Hippocampal formation (tissue), 2 donors: ENCODE data around the gene CASP1.

ENCODE experiments used
- DNase-seq, 2 donors: peaks; one replicate each; lab custom pipeline; 2025; lab: John Stamatoyannopoulos, UW

CASP1 gene

GRCh38 chr11:104984808-104985207, 50.1 kb downstream of the CASP1 start:
- no peak for DNase-seq

DNA sequence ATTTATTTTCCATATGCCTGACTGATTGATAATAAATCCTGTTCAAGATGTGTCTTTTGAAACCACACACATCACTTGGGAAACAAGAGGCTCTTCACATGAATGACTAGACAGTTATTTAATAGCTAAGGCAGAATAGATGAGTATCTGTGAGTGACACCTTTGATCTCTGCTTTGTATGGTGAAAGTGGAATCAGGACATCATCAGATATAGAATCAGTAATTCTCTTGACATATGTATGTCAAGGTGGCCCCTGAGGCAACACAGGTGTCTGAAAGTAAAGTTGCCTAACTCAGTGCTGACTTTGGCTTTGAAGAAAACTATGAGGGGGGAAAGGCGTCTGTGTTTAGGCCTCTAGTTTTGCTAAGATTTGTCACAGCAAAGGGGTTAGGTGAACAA, 55.1 kb downstream of the CASP1 start:
- no peak for DNase-seq
